ENCODE data around the gene VPS52. TPM values are rescaled to one million over a fixed set of nuclear protein-coding genes. Genes with fewer than 3 reads are reported as not detected.

Gene VPS52
- total RNA-seq, 1 experiment from 2014 or later: 58.2 TPM

GRCh38 chr6:33201935-33202334 is 69.7 kb downstream of the VPS52 start:
- H4K20me1 ChIP-seq (ENCODE audit: insufficient read depth): no peaks in the 10 kb centered on the region
- H3K9me2 ChIP-seq (ENCODE audit: insufficient read depth): no peaks in the 10 kb centered on the region
- ChIA-PET RAD21 (ENCODE audit: low non-redundant PET in 1 of 2, low total read pairs in 2 of 2, uncharacterized antibody in 2 of 2, unreplicated experiment in 2 of 2) (no interaction called here), POLR2A (no interaction called here), CTCF (no interaction called here)
- H3K36me3 ChIP-seq (ENCODE audit: control insufficient read depth in 1 of 2, insufficient read depth in 2 of 2, low read length in 2 of 2): peaks cover 14 to 30% of the 10 kb centered on the region in 2 experiments; a peak in 3 of 4 replicates
- DNase-seq (ENCODE audit: low read depth, low spot score): no peak
- H3K9me3 ChIP-seq (ENCODE audit: control insufficient read depth in 1 of 2, insufficient read depth in 1 of 2, low read depth in 1 of 2, low read length in 2 of 2): no peaks in the 10 kb centered on the region
- BruUV-seq (replicated peaks): no TSS peak
- no peak for TF ChIP-seq TCF7L2 (IDR thresholded peaks at IDR 0.05; ENCODE audit: borderline replicate concordance, extremely low read depth, insufficient read depth, insufficient read length)
- TF ChIP-seq RAD21 (IDR thresholded peaks at IDR 0.05; ENCODE audit: low read depth): no peak
- TF ChIP-seq POLR2A (IDR thresholded peaks at IDR 0.05; ENCODE audit: borderline replicate concordance, extremely low read depth, insufficient read depth, insufficient read length): no peak
- peak overlapping the region; percentile 96 for H3K4me2 ChIP-seq (ENCODE audit: low read length)
- H3K4me1 ChIP-seq (ENCODE audit: control insufficient read depth in 1 of 2, insufficient read depth in 2 of 2, low read length in 2 of 2): peaks cover 50 to 74% of the 10 kb centered on the region in 2 experiments
- peak overlapping the region; percentile 94 for H3K27ac ChIP-seq (ENCODE audit: low read depth, low read length)
- H2AFZ ChIP-seq (ENCODE audit: low read depth, low read length, poor library complexity, severe bottlenecking): no peak overlapping the region
- peak overlapping the region; percentile 63 to 69 for H3K4me3 ChIP-seq (replicated peaks in 1 of 2; ENCODE audit: low read depth in 1 of 2, low read length in 2 of 2)
- H3K27me3 ChIP-seq (ENCODE audit: insufficient read depth, low read length): no peaks in the 10 kb centered on the region
- H3K9ac ChIP-seq (ENCODE audit: low read length): peak overlapping the region; percentile 80
- peaks cover 64% of the 10 kb centered on the region for H3K79me2 ChIP-seq (ENCODE audit: insufficient read depth, low read length)
- ATAC-seq: no peak
- intact Hi-C loops (cut with micrococcal nuclease): loop anchor here (10.0 kb wide), 1 partner anchor 213 kb away; the partner anchor contains the start of genes CUTA and PHF1

- H2AFZ ChIP-seq (ENCODE audit: low read depth, low read length, poor library complexity, severe bottlenecking): no peak overlapping the region
- DNase-seq (ENCODE audit: low read depth, low spot score) (no peak), ATAC-seq (no peak)
- RAD21 ChIA-PET (ENCODE audit: low non-redundant PET in 1 of 2, low total read pairs in 2 of 2, uncharacterized antibody in 2 of 2, unreplicated experiment in 2 of 2): no interaction called here
- H3K27me3 ChIP-seq (ENCODE audit: insufficient read depth, low read length): no peaks in the 10 kb centered on the region
- peaks cover 22 to 36% of the 10 kb centered on the region in 2 experiments; a peak in 3 of 4 replicates for H3K36me3 ChIP-seq (ENCODE audit: control insufficient read depth in 1 of 2, insufficient read depth in 2 of 2, low read length in 2 of 2)
- peak overlapping the region; percentile 94 for H3K27ac ChIP-seq (ENCODE audit: low read depth, low read length)
- no peaks in the 10 kb centered on the region for H3K9me3 ChIP-seq (ENCODE audit: control insufficient read depth in 1 of 2, insufficient read depth in 1 of 2, low read depth in 1 of 2, low read length in 2 of 2)
- no peaks in the 10 kb centered on the region for H4K20me1 ChIP-seq (ENCODE audit: insufficient read depth)
- H3K9me2 ChIP-seq (ENCODE audit: insufficient read depth): no peaks in the 10 kb centered on the region
- TSS peak; percentile 76 for BruUV-seq (replicated peaks)
- H3K4me3 ChIP-seq (replicated peaks in 1 of 2; ENCODE audit: low read depth in 1 of 2, low read length in 2 of 2): peak overlapping the region; percentile 63 to 69
- H3K79me2 ChIP-seq (ENCODE audit: insufficient read depth, low read length): peaks cover 70% of the 10 kb centered on the region
- intact Hi-C loops (cut with micrococcal nuclease): loop anchor here (10.0 kb wide), 1 partner anchor 214 kb away; the partner anchor contains the start of genes CUTA and PHF1
- H3K9ac ChIP-seq (ENCODE audit: low read length): peak overlapping the region; percentile 80
- TF ChIP-seq CEBPB (IDR thresholded peaks at IDR 0.05; ENCODE audit: low read depth) (no peak), EZH2phosphoT487 (IDR thresholded peaks at IDR 0.05; ENCODE audit: borderline replicate concordance) (no peak), EGR1 (IDR thresholded peaks at IDR 0.05; ENCODE audit: low read depth) (no peak), ELF1 (IDR thresholded peaks at IDR 0.05; ENCODE audit: borderline replicate concordance, low read depth) (no peak), POLR2AphosphoS5 (IDR thresholded peaks at IDR 0.05; ENCODE audit: low read depth, low read length) (no peak), ATF3 (IDR thresholded peaks at IDR 0.05) (no peak), MAX (IDR thresholded peaks at IDR 0.05) (no peak), ZFX (IDR thresholded peaks at IDR 0.05) (no peak), SRF (IDR thresholded peaks at IDR 0.05; ENCODE audit: low read depth) (no peak), POLR2A (IDR thresholded peaks at IDR 0.05; ENCODE audit: borderline replicate concordance, extremely low read depth, insufficient read depth, insufficient read length) (no peak), SIN3A (IDR thresholded peaks at IDR 0.05; ENCODE audit: low read depth) (no peak)
- peak overlapping the region; percentile 96 for H3K4me2 ChIP-seq (ENCODE audit: low read length)
- POLR2A ChIA-PET: no interaction called here
- CTCF ChIA-PET: no interaction called here
- peaks cover 42 to 66% of the 10 kb centered on the region in 2 experiments for H3K4me1 ChIP-seq (ENCODE audit: control insufficient read depth in 1 of 2, insufficient read depth in 2 of 2, low read length in 2 of 2)
Measured at GRCh38 chr6:33201147-33201545, 70.5 kb downstream of the VPS52 start.

MicroRNAs encoded within 50 kb of the gene (microRNA counts, 767-probe panel; counts per million panel counts)
- not detected for microRNA hsa-miR-219-1-3p
- microRNA hsa-miR-219-5p: not detected

Small RNAs within 50 kb of the gene (microRNA-seq; reads per million reads assigned to microRNA genes)
- gene MIR219A1 (ENCODE audit: borderline number of aligned reads) (14.1 reads per million, percentile 34 among the genes with 10 or more reads in this experiment), gene MIR6834 (ENCODE audit: borderline number of aligned reads) (not detected), gene MIR6873 (ENCODE audit: borderline number of aligned reads) (not detected)

Other genes starting within 250 kb of the VPS52 start
- 0.89 TPM for gene HLA-DPA1, start 198.2 kb downstream of the VPS52 start, total RNA-seq (2021; ENCODE audit: unreplicated experiment)
- gene HLA-DPB1, start 195.9 kb downstream of the VPS52 start, total RNA-seq (2021; ENCODE audit: unreplicated experiment): 1.5 TPM
- gene COL11A2, start 79.4 kb downstream of the VPS52 start, total RNA-seq (2021; ENCODE audit: unreplicated experiment): 7.6 TPM
- gene RXRB, start 71.2 kb downstream of the VPS52 start, total RNA-seq (2021; ENCODE audit: unreplicated experiment): 49.9 TPM
- 130 TPM for gene SLC39A7, start 71.0 kb downstream of the VPS52 start, total RNA-seq (2021; ENCODE audit: unreplicated experiment)
- gene HSD17B8, start 67.2 kb downstream of the VPS52 start, total RNA-seq (2021; ENCODE audit: unreplicated experiment): 22.0 TPM
- gene RING1, start 63.4 kb downstream of the VPS52 start, total RNA-seq (2021; ENCODE audit: unreplicated experiment): 45.9 TPM
- gene RPS18, start 199 bp upstream of the VPS52 start, total RNA-seq (2021; ENCODE audit: unreplicated experiment): 4,062 TPM
- gene B3GALT4, start 5.2 kb upstream of the VPS52 start, total RNA-seq (2021; ENCODE audit: unreplicated experiment): 1.9 TPM
- 90.6 TPM for gene WDR46, start 17.4 kb upstream of the VPS52 start, total RNA-seq (2021; ENCODE audit: unreplicated experiment)
- 90.5 TPM for gene PFDN6, start 17.7 kb upstream of the VPS52 start, total RNA-seq (2021; ENCODE audit: unreplicated experiment)
- 53.4 TPM for gene RGL2, start 27.1 kb upstream of the VPS52 start, total RNA-seq (2021; ENCODE audit: unreplicated experiment)
- gene TAPBP, start 42.2 kb upstream of the VPS52 start, total RNA-seq (2021; ENCODE audit: unreplicated experiment): 80.1 TPM
- gene ZBTB22, start 45.9 kb upstream of the VPS52 start, total RNA-seq (2021; ENCODE audit: unreplicated experiment): 11.7 TPM
- 64.9 TPM for gene DAXX, start 51.1 kb upstream of the VPS52 start, total RNA-seq (2021; ENCODE audit: unreplicated experiment)
- 84.7 TPM for gene KIFC1, start 119.9 kb upstream of the VPS52 start, total RNA-seq (2021; ENCODE audit: unreplicated experiment)
- 40.2 TPM for gene PHF1, start 139.1 kb upstream of the VPS52 start, total RNA-seq (2021; ENCODE audit: unreplicated experiment)
- 186 TPM for gene CUTA, start 146.2 kb upstream of the VPS52 start, total RNA-seq (2021; ENCODE audit: unreplicated experiment)
- 11.5 TPM for gene SYNGAP1, start 148.2 kb upstream of the VPS52 start, total RNA-seq (2021; ENCODE audit: unreplicated experiment)
- 14.2 TPM for gene ZBTB9, start 182.7 kb upstream of the VPS52 start, total RNA-seq (2021; ENCODE audit: unreplicated experiment)

Data from HCT116 (cell line).